ENCODE measurements around the gene ATP6V0B.

ATP6V0B gene

DNA sequence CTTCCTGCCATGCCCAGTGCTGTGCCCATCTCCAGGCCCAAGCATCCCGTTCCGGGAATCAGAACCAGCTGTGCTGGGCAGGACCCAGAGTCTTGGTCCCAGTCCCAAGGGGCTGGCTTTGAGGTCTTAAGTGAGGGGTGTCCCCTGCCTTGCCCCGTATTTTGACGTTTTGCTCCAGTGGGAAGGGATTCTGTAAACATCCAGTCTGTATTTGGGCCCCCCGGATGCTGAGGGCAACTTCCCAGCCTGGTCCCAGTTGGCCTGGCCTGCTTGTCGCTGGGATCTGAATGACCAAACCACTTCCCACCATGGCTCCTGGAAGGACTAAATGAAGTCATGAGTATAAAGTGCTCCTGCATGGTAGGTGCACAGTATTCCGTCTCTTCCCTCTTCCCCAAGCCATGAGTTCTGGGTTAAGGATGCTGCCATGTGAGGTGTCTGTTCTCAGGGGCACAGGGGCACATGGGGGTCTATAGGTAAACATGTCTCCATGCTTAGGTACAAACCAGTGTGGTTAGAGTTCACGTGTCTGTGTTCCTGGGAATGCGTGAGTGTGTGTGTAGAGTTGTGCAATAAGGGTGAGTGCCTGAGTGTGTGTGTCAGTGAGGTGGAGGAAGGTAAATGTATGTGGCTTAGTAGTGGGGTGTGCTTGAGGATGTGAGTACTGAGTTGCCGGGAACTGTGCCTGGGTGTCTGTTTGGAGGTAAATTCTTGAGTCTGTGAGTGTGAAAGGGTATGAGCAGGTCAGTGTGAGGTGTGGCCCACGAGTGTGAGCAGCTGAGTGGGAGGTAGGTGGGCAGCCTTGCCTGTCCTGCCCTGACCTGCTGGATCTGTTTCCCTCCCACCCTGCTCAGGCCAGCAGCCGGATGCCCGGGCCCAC is 5.7 kb downstream of the ATP6V0B start:
- TF ChIP-seq GATA2 (IDR thresholded peaks at IDR 0.05; ENCODE audit: low read depth, low read length) (no peak), GATA3 (IDR thresholded peaks at IDR 0.05; ENCODE audit: low read depth, low read length) (no peak)

DNA sequence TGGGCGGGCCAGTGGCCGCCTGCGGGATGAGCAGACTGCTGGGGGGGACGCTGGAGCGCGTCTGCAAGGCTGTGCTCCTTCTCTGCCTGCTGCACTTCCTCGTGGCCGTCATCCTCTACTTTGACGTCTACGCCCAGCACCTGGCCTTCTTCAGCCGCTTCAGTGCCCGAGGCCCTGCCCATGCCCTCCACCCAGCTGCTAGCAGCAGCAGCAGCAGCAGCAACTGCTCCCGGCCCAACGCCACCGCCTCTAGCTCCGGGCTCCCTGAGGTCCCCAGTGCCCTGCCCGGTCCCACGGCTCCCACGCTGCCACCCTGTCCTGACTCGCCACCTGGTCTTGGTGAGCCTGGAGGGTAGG is 6.4 kb downstream of the ATP6V0B start:
- TF ChIP-seq GATA3 (IDR thresholded peaks at IDR 0.05; ENCODE audit: low read depth, low read length) (no peak), GATA2 (IDR thresholded peaks at IDR 0.05; ENCODE audit: low read depth, low read length) (no peak)

DNA sequence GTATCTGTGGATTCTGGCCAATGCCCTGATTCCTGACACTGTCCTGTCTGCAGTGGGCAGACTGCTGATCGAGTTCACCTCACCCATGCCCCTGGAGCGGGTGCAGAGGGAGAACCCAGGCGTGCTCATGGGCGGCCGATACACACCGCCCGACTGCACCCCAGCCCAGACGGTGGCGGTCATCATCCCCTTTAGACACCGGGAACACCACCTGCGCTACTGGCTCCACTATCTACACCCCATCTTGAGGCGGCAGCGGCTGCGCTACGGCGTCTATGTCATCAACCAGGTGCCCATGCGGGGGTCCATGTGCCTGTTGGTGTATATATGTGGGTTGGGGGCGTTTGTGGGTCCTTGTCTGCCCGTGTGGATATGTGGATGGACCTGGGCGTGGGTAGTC is 6.9 kb downstream of the ATP6V0B start:
- TF ChIP-seq GATA2 (IDR thresholded peaks at IDR 0.05; ENCODE audit: low read depth, low read length) (no peak), GATA3 (IDR thresholded peaks at IDR 0.05; ENCODE audit: low read depth, low read length) (no peak)

DNA sequence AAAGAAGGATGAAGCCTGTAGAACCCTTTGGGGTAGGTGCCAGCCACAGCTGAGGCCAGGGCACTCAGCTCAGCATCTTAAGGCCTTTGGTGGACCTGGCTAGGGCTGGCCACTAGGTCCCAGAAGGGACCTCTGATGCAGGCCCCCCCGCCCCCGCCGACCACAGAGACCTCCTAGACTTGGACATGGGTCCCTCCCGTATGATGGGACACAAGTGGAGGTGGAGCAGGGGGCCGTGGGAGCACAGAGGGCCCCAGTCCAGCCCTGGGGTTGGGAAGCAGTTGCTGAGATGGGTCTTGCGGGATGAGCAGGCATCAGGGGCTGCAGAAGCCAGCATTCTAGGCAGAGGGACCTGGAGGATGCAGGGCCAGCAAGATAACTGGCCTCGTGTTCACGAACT is 7.5 kb downstream of the ATP6V0B start:
- TF ChIP-seq GATA3 (IDR thresholded peaks at IDR 0.05; ENCODE audit: low read depth, low read length) (no peak), GATA2 (IDR thresholded peaks at IDR 0.05; ENCODE audit: low read depth, low read length) (no peak)

DNA sequence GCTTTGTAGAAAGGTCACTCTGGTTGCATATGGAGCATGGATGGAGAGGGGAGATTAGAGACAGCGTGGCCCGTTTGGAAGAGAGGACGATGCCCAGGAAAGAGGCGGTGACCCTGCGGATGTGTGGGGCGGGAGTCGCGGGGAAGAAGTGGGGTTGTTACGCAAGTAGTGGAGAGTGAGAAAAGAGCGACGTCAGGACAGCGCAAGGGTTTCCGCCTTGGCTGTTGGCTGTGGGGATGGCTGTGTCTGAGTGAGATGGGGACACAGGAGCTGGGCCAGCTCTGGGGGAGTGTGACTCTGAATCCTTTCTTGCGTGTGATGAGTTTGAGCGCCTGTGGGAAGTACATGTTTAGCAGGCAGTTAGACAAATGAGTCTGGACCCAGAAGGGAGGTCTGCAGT is 8.0 kb downstream of the ATP6V0B start:
- TF ChIP-seq GATA3 (IDR thresholded peaks at IDR 0.05; ENCODE audit: low read depth, low read length) (no peak), GATA2 (IDR thresholded peaks at IDR 0.05; ENCODE audit: low read depth, low read length) (no peak)

DNA sequence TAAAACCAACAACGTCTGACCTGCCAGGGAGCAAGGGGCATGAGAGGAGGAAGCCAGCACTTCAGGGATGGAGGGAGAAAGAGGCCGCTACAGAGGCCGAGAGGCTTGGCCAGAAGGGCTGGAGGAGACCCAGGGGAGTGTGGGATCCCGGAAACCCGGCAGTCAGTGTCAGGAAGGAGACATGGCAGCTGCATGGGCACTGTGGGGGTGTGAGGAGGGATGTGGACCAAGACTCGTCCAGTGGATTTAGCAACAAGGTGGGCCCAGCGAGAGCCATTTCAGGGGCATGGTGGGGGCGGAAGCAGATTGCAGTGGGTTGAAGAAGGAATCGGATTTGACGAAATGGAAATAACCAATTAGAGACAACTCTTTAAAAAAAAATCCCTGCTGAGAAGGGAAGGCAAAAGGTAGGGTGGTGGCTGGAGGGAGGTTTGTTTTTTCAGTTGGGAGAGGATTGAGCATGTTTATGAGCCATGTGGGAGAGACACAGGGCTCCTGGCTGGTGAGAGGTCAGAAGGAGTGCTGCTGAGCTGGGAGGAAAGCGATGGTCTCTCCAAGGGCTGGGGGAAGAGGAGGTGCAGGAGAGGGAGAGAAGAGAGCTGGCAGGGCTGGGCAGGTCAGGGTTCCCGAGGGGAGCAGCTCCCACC is 8.6 kb downstream of the ATP6V0B start:
- TF ChIP-seq GATA2 (IDR thresholded peaks at IDR 0.05; ENCODE audit: low read depth, low read length) (no peak), GATA3 (IDR thresholded peaks at IDR 0.05; ENCODE audit: low read depth, low read length) (no peak)

DNA sequence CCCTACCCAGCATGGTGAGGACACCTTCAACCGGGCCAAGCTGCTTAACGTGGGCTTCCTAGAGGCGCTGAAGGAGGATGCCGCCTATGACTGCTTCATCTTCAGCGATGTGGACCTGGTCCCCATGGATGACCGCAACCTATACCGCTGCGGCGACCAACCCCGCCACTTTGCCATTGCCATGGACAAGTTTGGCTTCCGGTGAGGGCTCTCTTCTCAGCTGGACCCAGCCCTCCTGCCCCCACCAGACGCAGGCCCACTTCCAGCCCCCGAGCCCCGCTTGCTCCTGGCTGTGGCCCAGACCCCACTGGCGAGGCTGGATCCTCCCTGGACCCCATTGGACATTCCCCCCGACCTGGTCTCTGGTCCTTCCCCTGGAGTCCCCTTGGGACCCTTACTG is 10.1 kb downstream of the ATP6V0B start:
- TF ChIP-seq GATA3 (IDR thresholded peaks at IDR 0.05; ENCODE audit: low read depth, low read length) (no peak), GATA2 (IDR thresholded peaks at IDR 0.05; ENCODE audit: low read depth, low read length) (no peak)

DNA sequence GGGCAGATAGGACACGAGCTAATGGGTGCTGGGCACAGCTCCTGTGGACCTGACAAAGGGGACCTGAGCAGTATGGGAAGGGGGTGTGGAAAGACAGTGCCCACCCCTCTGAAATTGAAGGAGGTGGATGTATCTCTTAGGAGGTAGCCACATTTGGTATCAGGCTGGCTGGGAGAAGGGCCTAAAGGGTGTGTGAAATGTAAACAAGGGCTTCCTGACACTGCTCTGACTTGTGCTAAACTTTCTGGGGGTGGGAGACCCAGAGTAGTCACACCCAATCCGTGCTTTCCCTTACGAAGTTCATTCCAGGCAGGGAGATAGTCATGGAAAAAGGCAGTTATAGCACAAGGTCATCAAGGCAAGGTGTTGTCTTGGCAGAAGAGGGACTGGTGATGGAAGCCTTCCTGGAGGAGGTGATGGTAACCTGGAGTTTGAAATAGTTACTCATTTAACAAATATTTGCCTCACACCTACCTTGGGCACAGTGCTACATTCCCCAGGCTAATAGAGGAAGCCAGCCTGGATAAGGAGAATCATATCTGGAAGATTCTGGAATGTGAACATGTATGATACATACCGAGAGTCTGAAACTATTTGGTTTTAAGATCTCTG is 11.3 kb downstream of the ATP6V0B start:
- TF ChIP-seq GATA3 (IDR thresholded peaks at IDR 0.05; ENCODE audit: low read depth, low read length) = no peak
- TF ChIP-seq GATA2 (IDR thresholded peaks at IDR 0.05; ENCODE audit: low read depth, low read length) = no peak

DNA sequence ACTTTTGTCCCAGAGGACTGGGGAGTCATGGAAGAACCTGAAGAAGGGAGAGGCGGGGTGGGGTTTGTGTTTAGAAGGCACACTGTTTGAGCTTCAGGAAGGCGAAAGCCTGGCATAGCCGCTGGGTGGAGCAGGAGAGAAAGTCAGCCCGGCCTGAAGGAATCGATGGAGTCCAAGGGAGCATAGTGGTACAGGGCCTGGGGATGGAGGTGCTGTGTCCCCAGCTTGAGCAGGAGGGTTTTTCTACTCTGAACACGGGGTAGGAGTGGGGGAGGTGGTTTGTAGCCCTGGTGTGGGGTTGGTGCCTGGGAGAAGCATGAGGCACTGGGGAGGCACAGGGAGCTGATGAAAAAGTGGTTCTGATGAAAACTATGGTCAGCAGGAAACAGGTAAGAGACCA is 12.0 kb downstream of the ATP6V0B start:
- TF ChIP-seq GATA2 (IDR thresholded peaks at IDR 0.05; ENCODE audit: low read depth, low read length) (no peak), GATA3 (IDR thresholded peaks at IDR 0.05; ENCODE audit: low read depth, low read length) (no peak)

DNA sequence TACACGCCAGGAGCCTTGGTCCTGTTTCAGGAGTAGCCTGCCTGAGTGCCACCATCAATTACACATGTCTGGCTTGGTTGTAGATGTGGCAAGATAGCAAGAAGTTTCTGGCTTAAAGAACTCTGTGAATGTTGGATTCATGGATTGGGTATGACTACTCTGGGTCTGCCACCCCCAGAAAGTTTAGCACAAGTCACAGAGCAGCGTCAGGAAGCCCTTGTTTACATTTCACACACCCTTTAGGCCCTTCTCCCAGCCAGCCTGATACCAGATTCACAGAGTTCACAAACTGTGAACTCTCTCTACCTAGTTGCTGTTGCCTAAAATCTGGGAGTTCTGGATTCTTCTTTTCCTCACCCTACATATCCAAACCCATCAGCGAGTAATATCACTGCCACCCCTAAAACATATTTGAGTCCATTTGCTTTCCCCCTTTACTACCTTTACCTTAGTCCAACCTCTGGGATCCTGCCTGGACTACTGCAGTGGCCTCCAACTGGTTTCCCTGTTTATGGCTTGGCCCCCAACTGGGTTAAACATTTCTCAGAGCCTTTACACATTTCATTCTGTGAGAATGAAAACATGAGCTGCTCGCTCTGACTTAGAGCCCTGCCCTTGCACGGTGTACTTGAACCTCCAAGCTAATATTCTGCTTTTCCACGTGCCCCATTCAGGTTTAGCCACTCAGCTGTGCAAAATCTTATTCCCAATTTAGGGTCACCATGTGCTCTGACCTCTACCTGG is 12.6 kb downstream of the ATP6V0B start:
- no peak for TF ChIP-seq GATA2 (IDR thresholded peaks at IDR 0.05; ENCODE audit: low read depth, low read length)
- TF ChIP-seq GATA3 (IDR thresholded peaks at IDR 0.05; ENCODE audit: low read depth, low read length) = no peak

DNA sequence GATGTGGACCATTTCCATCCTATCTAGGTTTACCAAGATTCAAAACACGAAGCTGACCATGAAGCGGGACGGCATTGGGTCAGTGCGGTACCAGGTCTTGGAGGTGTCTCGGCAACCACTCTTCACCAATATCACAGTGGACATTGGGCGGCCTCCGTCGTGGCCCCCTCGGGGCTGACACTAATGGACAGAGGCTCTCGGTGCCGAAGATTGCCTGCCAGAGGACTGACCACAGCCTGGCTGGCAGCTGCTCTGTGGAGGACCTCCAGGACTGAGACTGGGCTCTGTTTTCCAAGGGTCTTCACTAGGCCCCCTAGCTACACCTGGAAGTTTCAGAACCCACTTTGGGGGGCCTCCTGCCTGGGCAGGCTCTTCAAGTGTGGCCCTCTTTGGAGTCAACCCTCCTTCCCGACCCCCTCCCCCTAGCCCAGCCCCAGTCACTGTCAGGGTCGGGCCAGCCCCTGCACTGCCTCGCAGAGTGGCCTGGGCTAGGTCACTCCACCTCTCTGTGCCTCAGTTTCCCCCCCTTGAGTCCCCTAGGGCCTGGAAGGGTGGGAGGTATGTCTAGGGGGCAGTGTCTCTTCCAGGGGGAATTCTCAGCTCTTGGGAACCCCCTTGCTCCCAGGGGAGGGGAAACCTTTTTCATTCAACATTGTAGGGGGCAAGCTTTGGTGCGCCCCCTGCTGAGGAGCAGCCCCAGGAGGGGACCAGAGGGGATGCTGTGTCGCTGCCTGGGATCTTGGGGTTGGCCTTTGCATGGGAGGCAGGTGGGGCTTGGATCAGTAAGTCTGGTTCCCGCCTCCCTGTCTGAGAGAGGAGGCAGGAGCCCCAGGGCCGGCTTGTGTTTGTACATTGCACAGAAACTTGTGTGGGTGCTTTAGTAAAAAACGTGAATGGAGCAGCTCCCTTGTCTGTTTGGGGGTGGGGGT is 15.8 kb downstream of the ATP6V0B start:
- TF ChIP-seq GATA3 (IDR thresholded peaks at IDR 0.05; ENCODE audit: low read depth, low read length) (no peak), GATA2 (IDR thresholded peaks at IDR 0.05; ENCODE audit: low read depth, low read length) (no peak)

DNA sequence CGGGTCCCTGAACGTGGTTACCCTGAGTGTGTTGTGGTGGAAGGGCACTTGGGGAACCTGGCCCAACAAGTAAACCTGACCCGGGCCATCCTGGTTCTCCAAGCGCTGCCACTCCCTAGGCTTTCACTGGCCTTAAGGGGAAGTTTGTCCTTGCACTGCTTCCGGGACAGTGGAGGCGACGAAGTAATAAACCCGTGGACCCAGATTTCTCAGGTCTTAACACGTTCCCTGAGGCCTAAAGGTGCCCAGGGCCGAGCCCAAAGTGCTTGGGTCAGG is 16.4 kb downstream of the ATP6V0B start:
- no peak for TF ChIP-seq GATA3 (IDR thresholded peaks at IDR 0.05; ENCODE audit: low read depth, low read length)
- TF ChIP-seq GATA2 (IDR thresholded peaks at IDR 0.05; ENCODE audit: low read depth, low read length) = no peak

DNA sequence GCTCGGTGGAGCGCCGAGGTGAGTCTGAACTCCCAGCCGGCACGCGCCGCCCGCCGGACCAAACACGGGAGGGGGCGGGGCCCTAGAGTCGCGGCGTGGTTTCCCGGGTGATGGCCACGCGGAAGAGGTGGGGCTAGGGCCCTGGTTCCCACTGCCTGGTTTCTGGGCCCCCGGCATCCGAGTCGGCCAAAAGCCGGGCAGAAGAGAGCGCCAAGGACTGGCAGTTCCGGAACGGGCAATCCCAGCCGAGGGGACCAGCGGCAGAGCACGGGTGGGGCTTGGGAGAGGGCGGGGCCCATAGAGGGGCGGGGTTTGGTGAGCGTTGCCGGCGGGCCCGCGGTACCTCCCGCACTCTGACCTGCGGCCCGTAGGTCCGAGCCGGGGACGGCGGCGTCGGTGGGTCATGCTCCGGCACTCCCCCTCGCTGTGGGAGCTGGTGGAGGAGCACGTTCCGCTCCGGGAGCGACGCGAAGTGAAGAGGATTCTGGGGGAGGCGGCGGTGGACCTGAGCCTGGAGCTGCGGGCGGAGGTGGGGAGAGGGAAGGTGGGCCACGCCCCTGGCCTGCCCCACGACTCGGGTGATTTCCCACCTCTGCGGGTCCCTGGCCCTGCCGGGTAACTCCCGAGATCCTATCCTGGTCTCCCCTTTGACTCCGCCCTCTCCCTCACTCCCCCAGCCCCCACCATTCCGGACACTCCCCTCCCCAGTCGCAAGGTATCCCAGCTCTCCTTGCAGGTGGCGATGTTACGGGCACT is 16.9 kb downstream of the ATP6V0B start, which contains the start of gene CCDC24:
Gene CCDC24 (plus strand): TSS at position 124 of the 756 bp plus-strand sequence. CDS start 280 bp downstream, at position 404.
- TF ChIP-seq GATA3 (IDR thresholded peaks at IDR 0.05; ENCODE audit: low read depth, low read length) = no peak
- TF ChIP-seq GATA2 (IDR thresholded peaks at IDR 0.05; ENCODE audit: low read depth, low read length) = no peak

Measured in SH-SY5Y (cell line).